ENCODE measurements around the gene FAM24B.

DNA sequence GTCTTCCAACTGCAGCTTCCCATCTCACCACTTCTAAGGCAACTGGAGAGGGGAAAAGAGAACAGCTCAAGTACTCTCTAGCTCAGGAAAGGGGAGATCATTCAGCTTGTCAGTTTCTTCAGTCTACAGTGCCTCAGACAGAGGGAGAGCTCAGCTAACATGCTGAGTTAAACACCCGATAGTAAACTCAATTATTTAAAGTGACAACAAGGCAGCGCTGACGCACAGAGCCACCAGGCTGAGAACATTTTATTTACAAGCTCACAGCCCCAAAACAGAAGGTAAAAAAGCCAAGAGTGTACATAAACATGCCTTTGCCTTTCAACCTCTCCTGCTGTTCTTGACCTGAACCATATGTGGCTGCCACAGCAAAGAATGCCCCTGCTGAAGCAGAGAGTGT, 23.6 kb downstream of the FAM24B start:
- no peak for TF ChIP-seq CTCF (IDR thresholded peaks at IDR 0.05)
- no peak for TF ChIP-seq POLR2A (IDR thresholded peaks at IDR 0.05)

Data from esophagus squamous epithelium (tissue), 4 donors.